Gastrocnemius medialis (tissue), 4 donors: Measurements from ENCODE around the gene UBR2.

ENCODE experiments used
- POLR2A ChIP-seq, 2 donors: fragments of 450-650 bp; IDR thresholded peaks; one replicate each; pipeline ENCODE4 v1.6.1; 2017; ENCODE audit warnings: antibody characterized with exemption in 2 of 2, mild to moderate bottlenecking in 2 of 2, moderate library complexity in 2 of 2
- TF ChIP-seq, protein P1 (sequence below), 5 experiments: fragments of 450-650 bp in 3 of 5; fragments of 200-600 bp in 2 of 5; sonication (generic) in 2 of 5; IDR thresholded peaks in 4 of 5; conservative IDR thresholded peaks in 1 of 5; 1 replicate in 4 of 5; 2 replicates in 1 of 5; pipeline ENCODE4 v1.5.1; 2016 to 2019; ENCODE audit warnings: antibody characterized with exemption in 5 of 5, mild to moderate bottlenecking in 3 of 5, moderate library complexity in 3 of 5

DNA sequence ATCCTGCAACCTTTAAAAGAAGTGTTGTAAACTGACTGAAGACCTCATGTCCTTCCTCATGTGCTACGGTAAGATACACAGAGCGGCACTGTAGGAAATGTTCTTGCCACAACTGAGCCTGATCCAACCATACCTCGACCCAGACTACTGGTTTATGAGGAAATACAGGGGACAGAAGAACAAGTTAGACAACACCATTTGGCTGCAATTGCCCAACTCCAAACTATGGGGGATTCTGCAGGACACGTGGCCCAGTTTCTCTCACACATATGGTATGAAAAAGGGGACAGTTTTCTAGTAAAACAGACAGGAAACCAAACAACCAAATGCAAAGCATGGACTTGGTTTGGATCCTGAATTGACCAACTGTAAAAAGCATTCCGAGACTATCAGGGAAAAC lies 148.1 kb downstream of the UBR2 start:
- TF ChIP-seq POLR2A (IDR thresholded peaks at IDR 0.05) = no peak
- TF ChIP-seq, protein P1, sequence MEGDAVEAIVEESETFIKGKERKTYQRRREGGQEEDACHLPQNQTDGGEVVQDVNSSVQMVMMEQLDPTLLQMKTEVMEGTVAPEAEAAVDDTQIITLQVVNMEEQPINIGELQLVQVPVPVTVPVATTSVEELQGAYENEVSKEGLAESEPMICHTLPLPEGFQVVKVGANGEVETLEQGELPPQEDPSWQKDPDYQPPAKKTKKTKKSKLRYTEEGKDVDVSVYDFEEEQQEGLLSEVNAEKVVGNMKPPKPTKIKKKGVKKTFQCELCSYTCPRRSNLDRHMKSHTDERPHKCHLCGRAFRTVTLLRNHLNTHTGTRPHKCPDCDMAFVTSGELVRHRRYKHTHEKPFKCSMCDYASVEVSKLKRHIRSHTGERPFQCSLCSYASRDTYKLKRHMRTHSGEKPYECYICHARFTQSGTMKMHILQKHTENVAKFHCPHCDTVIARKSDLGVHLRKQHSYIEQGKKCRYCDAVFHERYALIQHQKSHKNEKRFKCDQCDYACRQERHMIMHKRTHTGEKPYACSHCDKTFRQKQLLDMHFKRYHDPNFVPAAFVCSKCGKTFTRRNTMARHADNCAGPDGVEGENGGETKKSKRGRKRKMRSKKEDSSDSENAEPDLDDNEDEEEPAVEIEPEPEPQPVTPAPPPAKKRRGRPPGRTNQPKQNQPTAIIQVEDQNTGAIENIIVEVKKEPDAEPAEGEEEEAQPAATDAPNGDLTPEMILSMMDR (IDR thresholded peaks at IDR 0.05 in 4 of 5, conservative IDR thresholded peaks at IDR 0.05 in 1 of 5) = no peak
